Measurements from ENCODE around the gene NUDT1.
A peak's percentile ranks its signal among the peaks of the same experiment; 100 is the strongest.

Gene NUDT1

GRCh38 chr7:2205036-2205780 lies 36.8 kb upstream of the NUDT1 start:
- DNase-seq, result no peak

GRCh38 chr7:2208712-2209111 lies 33.3 kb upstream of the NUDT1 start:
- DNase-seq, result no peak

GRCh38 chr7:2209146-2209960 lies 32.7 kb upstream of the NUDT1 start:
- peak; percentile 29 to 69 for DNase-seq

- no peak for DNase-seq
Observed at GRCh38 chr7:2209961-2210323, 32.1 kb upstream of the NUDT1 start.

- no peak for DNase-seq
Observed at GRCh38 chr7:2210551-2211258, 31.3 kb upstream of the NUDT1 start.

GRCh38 chr7:2211259-2211880 lies 30.7 kb upstream of the NUDT1 start:
- no peak for DNase-seq

- no peak for DNase-seq
Observed at GRCh38 chr7:2211926-2212325, 30.1 kb upstream of the NUDT1 start.

GRCh38 chr7:2212906-2213305 lies 29.1 kb upstream of the NUDT1 start:
- DNase-seq, result no peak

GRCh38 chr7:2213551-2214215 lies 28.3 kb upstream of the NUDT1 start:
- DNase-seq, result no peak

GRCh38 chr7:2214636-2215035 lies 27.4 kb upstream of the NUDT1 start:
- DNase-seq, result no peak

GRCh38 chr7:2215851-2216250 lies 26.2 kb upstream of the NUDT1 start:
- DNase-seq, result no peak

- DNase-seq, result no peak
Observed at GRCh38 chr7:2217206-2217605, 24.8 kb upstream of the NUDT1 start.

- no peak for DNase-seq
Observed at GRCh38 chr7:2217716-2218443, 24.1 kb upstream of the NUDT1 start.

- no peak for DNase-seq
Observed at GRCh38 chr7:2218444-2218785, 23.6 kb upstream of the NUDT1 start.

GRCh38 chr7:2219136-2219535 lies 22.9 kb upstream of the NUDT1 start:
- no peak for DNase-seq

- DNase-seq, result no peak
Observed at GRCh38 chr7:2219606-2220005, 22.4 kb upstream of the NUDT1 start.

GRCh38 chr7:2220030-2220429 lies 22.0 kb upstream of the NUDT1 start:
- DNase-seq, result no peak

- DNase-seq, result no peak
Observed at GRCh38 chr7:2220506-2220905, 21.5 kb upstream of the NUDT1 start.

- DNase-seq, result no peak
Observed at GRCh38 chr7:2220954-2221353, 21.1 kb upstream of the NUDT1 start.

- DNase-seq, result no peak
Observed at GRCh38 chr7:2222516-2222915, 19.5 kb upstream of the NUDT1 start.

GRCh38 chr7:2223321-2223720 lies 18.7 kb upstream of the NUDT1 start:
- no peak for DNase-seq

- DNase-seq, result no peak
Observed at GRCh38 chr7:2224491-2224928, 17.5 kb upstream of the NUDT1 start.
